ENCODE measurements around the gene PHYH. TPM values are rescaled to one million over a fixed set of nuclear protein-coding genes. Genes with fewer than 3 reads are reported as not detected.
A peak's percentile ranks its signal among the peaks of the same experiment; 100 is the strongest.

Gene PHYH
- total and polyA plus RNA-seq, 8 donors, result 0.58 to 65.5 (median 20.0) TPM

GRCh38 chr10:13309792-13310191 lies 9.9 kb upstream of the PHYH start:
- H3K4me3 ChIP-seq, result no peak overlapping the region
- no peak overlapping the region for H3K27ac ChIP-seq
- intact Hi-C loops (cut with DNase I; ENCODE audit: low total_unique reads), result no loop called here
- H3K4me1 ChIP-seq, result no peaks in the 10 kb centered on the region
- DNase-seq, result no peak
- TF ChIP-seq CTCF (IDR thresholded peaks at IDR 0.05) (no peak), POLR2AphosphoS5 (IDR thresholded peaks at IDR 0.05) (no peak), POLR2A (IDR thresholded peaks at IDR 0.05) (no peak), EP300 (IDR thresholded peaks at IDR 0.05) (no peak)
- 90 to 100% (median 94%) methylated on average over 2 of the region's 2 CpGs for WGBS, 5 donors
- H3K36me3 ChIP-seq, result no peaks in the 10 kb centered on the region
- H3K27me3 ChIP-seq, result no peaks in the 10 kb centered on the region
- no peaks in the 10 kb centered on the region for H3K9me3 ChIP-seq

- no peaks in the 10 kb centered on the region for H3K36me3 ChIP-seq
- H3K4me1 ChIP-seq, result no peaks in the 10 kb centered on the region
- no peak overlapping the region for H3K27ac ChIP-seq
- H3K27me3 ChIP-seq, result no peaks in the 10 kb centered on the region
- H3K4me3 ChIP-seq, result no peak overlapping the region
- TF ChIP-seq CTCF (IDR thresholded peaks at IDR 0.05) (no peak), POLR2A (IDR thresholded peaks at IDR 0.05) (no peak), EP300 (IDR thresholded peaks at IDR 0.05) (no peak), POLR2AphosphoS5 (IDR thresholded peaks at IDR 0.05) (no peak)
- H3K9me3 ChIP-seq, result no peaks in the 10 kb centered on the region
- intact Hi-C loops (cut with DNase I; ENCODE audit: low total_unique reads), result no loop called here
- DNase-seq, result peak in 1 of 2 donors; percentile 30
- 68 to 76% (median 72%) methylated on average over 6 of the region's 6 CpGs for WGBS, 5 donors
Observed at GRCh38 chr10:13308096-13308495, 8.2 kb upstream of the PHYH start.

- intact Hi-C loops (cut with DNase I; ENCODE audit: low total_unique reads), result no loop called here
- Histone ChIP-seq H3K36me3 (no peaks in the 10 kb centered on the region), H3K4me3 (no peak overlapping the region), H3K27ac (no peak overlapping the region), H3K9me3 (no peaks in the 10 kb centered on the region), H3K27me3 (no peaks in the 10 kb centered on the region), H3K4me1 (peaks cover 0 to 14% (median 11%) of the 10 kb centered on the region in 4 donors)
- 85 to 92% (median 90%) methylated on average over 6 of the region's 6 CpGs for WGBS, 5 donors
- TF ChIP-seq POLR2A (IDR thresholded peaks at IDR 0.05) (no peak), CTCF (IDR thresholded peaks at IDR 0.05) (no peak), POLR2AphosphoS5 (IDR thresholded peaks at IDR 0.05) (no peak), EP300 (IDR thresholded peaks at IDR 0.05) (no peak)
- DNase-seq, result no peak
Observed at GRCh38 chr10:13306103-13306502, 6.2 kb upstream of the PHYH start.

- Histone ChIP-seq H3K27ac (peak overlapping the region in 3 of 5 donors; percentile 97 to 100 (median 98)), H3K36me3 (no peaks in the 10 kb centered on the region), H3K4me1 (peaks cover 0 to 39% (median 25%) of the 10 kb centered on the region in 4 donors), H3K27me3 (no peaks in the 10 kb centered on the region), H3K4me3 (peak overlapping the region; percentile 44 to 67 (median 55)), H3K9me3 (no peaks in the 10 kb centered on the region)
- intact Hi-C loops (cut with DNase I; ENCODE audit: low total_unique reads), result no loop called here
- no peak for DNase-seq
- WGBS, 5 donors, result 80 to 86% (median 83%) methylated on average over 22 to 23 of the region's 23 CpGs
- TF ChIP-seq POLR2AphosphoS5 (IDR thresholded peaks at IDR 0.05) (no peak), POLR2A (IDR thresholded peaks at IDR 0.05) (no peak), CTCF (IDR thresholded peaks at IDR 0.05) (no peak), EP300 (IDR thresholded peaks at IDR 0.05) (no peak)
Observed at GRCh38 chr10:13302821-13303555, 3.1 kb upstream of the PHYH start.
